Measurements from ENCODE around the gene ST3GAL3. TPM values are rescaled to one million over a fixed set of nuclear protein-coding genes. Genes with fewer than 3 reads are reported as not detected.
A peak's percentile ranks its signal among the peaks of the same experiment; 100 is the strongest.

ST3GAL3 gene
- total and polyA plus RNA-seq, 3 experiments from 2014 or later: 9.7 to 10.1 (median 9.7) TPM

DNA sequence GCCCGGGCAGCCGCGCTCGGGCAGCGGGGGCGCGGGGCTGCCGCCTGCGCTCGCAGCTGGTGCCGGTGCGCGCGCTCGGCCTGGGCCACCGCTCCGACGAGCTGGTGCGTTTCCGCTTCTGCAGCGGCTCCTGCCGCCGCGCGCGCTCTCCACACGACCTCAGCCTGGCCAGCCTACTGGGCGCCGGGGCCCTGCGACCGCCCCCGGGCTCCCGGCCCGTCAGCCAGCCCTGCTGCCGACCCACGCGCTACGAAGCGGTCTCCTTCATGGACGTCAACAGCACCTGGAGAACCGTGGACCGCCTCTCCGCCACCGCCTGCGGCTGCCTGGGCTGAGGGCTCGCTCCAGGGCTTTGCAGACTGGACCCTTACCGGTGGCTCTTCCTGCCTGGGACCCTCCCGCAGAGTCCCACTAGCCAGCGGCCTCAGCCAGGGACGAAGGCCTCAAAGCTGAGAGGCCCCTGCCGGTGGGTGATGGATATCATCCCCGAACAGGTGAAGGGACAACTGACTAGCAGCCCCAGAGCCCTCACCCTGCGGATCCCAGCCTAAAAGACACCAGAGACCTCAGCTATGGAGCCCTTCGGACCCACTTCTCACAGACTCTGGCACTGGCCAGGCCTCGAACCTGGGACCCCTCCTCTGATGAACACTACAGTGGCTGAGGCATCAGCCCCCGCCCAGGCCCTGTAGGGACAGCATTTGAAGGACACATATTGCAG lies 229.3 kb downstream of the ST3GAL3 start:
- Mint-ChIP-seq H3K36me3 (peaks cover 0 to 2% (median 2%) of the 10 kb centered on the region in 3 donors), H3K27ac (peak overlapping the region in 1 of 8 donors; percentile 29), H3K4me3 (peak overlapping the region in 2 of 7 donors; percentile 8 to 57), H3K9me3 (no peaks in the 10 kb centered on the region), H3K27me3 (peaks cover 25 to 29% of the 10 kb centered on the region in 2 donors), H3K4me1 (peaks cover 6 to 21% (median 13%) of the 10 kb centered on the region in 3 donors)
- no peak for DNase-seq
- Histone ChIP-seq H3K4me3 (ENCODE audit: low read length) (no peak overlapping the region), H3K36me3 (ENCODE audit: insufficient read depth, low read length) (no peaks in the 10 kb centered on the region), H3K4me1 (ENCODE audit: insufficient read depth, low read length) (no peaks in the 10 kb centered on the region), H3K9me3 (ENCODE audit: low read length) (no peaks in the 10 kb centered on the region), H3K27ac (ENCODE audit: low read depth, low read length) (no peak overlapping the region), H3K27me3 (ENCODE audit: insufficient read depth, low read length, poor library complexity, severe bottlenecking) (peaks cover 21% of the 10 kb centered on the region)
- ChIA-PET CTCF (interaction anchor here (3.3 to 4.4 kb wide), 2 partner anchors 10 to 171 kb away, joined by 45 to 46 read pairs; partner anchors contain the start of gene IPO13), POLR2A (no interaction called here)

DNA sequence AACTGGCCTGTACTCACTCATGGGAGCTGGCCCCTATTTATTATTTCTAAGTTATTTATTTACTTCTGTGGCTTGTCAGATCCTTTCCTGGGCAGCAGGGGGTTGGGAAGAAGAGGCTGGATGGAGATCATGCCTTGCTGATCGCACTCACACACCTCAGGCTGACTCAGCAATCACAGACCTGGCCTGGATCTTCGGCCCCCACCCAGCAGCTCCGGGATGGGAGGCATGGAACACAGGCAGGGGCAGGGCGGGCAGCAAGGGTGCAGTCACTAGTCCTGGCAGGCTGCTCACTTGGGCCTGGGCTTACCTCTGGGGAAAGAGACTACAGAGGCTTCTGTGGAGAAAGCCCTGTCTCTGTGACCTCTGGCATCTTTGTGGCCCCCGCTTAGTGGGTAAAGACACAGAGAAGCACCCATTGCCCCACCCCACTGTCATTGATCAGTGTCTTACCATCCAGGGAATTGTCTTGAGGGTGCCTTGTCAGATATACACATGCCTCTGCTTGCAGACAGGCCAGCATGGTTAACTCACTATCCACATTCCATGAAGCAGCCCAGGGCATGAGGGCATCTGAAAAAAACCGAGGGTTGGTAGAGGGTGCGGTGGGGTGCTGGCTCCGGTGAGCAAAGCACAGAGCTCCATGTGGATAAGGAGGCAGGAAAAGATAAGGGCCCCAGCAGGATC lies 230.0 kb downstream of the ST3GAL3 start:
- Histone ChIP-seq H3K36me3 (ENCODE audit: insufficient read depth, low read length) (no peaks in the 10 kb centered on the region), H3K4me3 (ENCODE audit: low read length) (no peak overlapping the region), H3K4me1 (ENCODE audit: insufficient read depth, low read length) (no peaks in the 10 kb centered on the region), H3K27me3 (ENCODE audit: insufficient read depth, low read length, poor library complexity, severe bottlenecking) (peaks cover 21% of the 10 kb centered on the region), H3K27ac (ENCODE audit: low read depth, low read length) (no peak overlapping the region), H3K9me3 (ENCODE audit: low read length) (no peaks in the 10 kb centered on the region)
- Mint-ChIP-seq H3K27ac (peak overlapping the region in 1 of 8 donors; percentile 29), H3K4me1 (peaks cover 6 to 21% (median 13%) of the 10 kb centered on the region in 3 donors), H3K27me3 (peaks cover 25 to 29% of the 10 kb centered on the region in 2 donors), H3K9me3 (no peaks in the 10 kb centered on the region), H3K36me3 (peaks cover 0 to 5% (median 2%) of the 10 kb centered on the region in 3 donors), H3K4me3 (peak overlapping the region in 1 of 7 donors; percentile 24)
- DNase-seq: no peak
- ChIA-PET CTCF (no interaction called here), POLR2A (no interaction called here)

DNA sequence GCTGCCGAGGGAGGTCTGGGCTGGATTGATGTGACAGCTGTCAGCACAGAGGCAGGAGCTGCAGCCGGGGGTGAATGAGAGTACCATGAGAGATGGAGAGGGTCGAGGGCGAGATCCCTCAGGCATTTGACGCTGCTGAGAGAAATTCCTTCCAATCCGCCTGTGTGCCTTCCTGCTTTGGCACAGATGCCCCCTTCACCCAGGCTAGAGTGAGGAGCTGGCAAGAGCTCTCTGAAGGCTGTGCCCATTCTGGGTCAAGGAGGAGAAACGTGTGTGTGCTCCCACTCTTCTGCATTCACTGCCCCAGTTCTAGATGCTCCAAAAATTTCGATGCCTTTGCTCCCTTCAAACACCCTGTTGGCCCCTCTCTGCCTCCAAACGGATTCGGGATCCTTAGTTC lies 231.0 kb downstream of the ST3GAL3 start:
- H3K4me1 Mint-ChIP-seq: peaks cover 6 to 26% (median 15%) of the 10 kb centered on the region in 3 donors
- Histone ChIP-seq H3K4me1 (ENCODE audit: insufficient read depth, low read length) (no peaks in the 10 kb centered on the region), H3K4me3 (ENCODE audit: low read length) (no peak overlapping the region), H3K27me3 (ENCODE audit: insufficient read depth, low read length, poor library complexity, severe bottlenecking) (peaks cover 18% of the 10 kb centered on the region), H3K36me3 (ENCODE audit: insufficient read depth, low read length) (no peaks in the 10 kb centered on the region), H3K27ac (ENCODE audit: low read depth, low read length) (no peak overlapping the region), H3K9me3 (ENCODE audit: low read length) (no peaks in the 10 kb centered on the region)
- no peak overlapping the region for H3K27ac Mint-ChIP-seq
- ChIA-PET POLR2A (no interaction called here), CTCF (no interaction called here)
- DNase-seq: no peak
- H3K4me3 Mint-ChIP-seq: peak overlapping the region in 1 of 7 donors; percentile 24
- H3K9me3 Mint-ChIP-seq: no peaks in the 10 kb centered on the region
- H3K27me3 Mint-ChIP-seq: peaks cover 20 to 21% of the 10 kb centered on the region in 2 donors
- peaks cover 0 to 8% (median 2%) of the 10 kb centered on the region in 3 donors for H3K36me3 Mint-ChIP-seq

DNA sequence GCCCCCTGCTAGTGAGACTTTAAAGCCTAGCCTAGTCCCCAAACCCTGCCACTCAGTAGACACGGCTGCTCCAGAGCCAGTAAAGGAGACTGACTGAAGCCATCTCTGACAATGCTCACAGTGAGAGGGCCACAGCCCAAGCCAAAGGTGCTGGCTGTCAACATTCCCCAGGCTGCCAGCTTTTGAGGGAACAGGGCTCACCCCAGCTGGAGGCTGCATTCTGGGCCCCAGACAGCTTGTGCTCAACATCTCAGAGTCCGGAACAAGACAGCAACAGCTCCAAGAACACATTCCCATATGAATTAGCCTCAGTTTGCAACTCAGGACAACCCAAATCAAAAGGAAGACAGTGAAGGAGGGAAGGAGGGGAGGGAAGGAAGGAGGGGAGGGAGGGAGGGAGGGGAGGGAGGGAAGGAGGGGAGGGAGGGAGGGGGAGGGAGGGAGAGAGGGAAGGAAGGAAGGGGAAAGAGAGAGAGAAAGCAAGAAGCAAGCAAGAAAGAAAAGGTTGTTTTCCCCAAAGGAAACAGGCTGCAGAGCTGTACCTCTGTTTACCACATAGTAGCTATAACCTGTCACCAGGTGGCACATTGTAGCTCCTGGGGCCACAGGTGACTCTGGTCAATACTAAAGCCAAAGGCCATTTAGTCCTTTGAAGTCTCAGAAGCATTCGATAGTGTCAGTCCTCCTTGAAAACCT lies 231.7 kb downstream of the ST3GAL3 start:
- H3K9me3 Mint-ChIP-seq: no peaks in the 10 kb centered on the region
- ChIA-PET POLR2A (no interaction called here), CTCF (no interaction called here)
- no peak overlapping the region for H3K4me3 Mint-ChIP-seq
- peaks cover 0 to 8% (median 2%) of the 10 kb centered on the region in 3 donors for H3K36me3 Mint-ChIP-seq
- Histone ChIP-seq H3K4me1 (ENCODE audit: insufficient read depth, low read length) (no peaks in the 10 kb centered on the region), H3K27me3 (ENCODE audit: insufficient read depth, low read length, poor library complexity, severe bottlenecking) (peaks cover 14% of the 10 kb centered on the region), H3K9me3 (ENCODE audit: low read length) (no peaks in the 10 kb centered on the region), H3K36me3 (ENCODE audit: insufficient read depth, low read length) (no peaks in the 10 kb centered on the region), H3K27ac (ENCODE audit: low read depth, low read length) (no peak overlapping the region), H3K4me3 (ENCODE audit: low read length) (no peak overlapping the region)
- H3K4me1 Mint-ChIP-seq: peaks cover 3 to 25% (median 12%) of the 10 kb centered on the region in 3 donors
- no peak for DNase-seq
- H3K27me3 Mint-ChIP-seq: peaks cover 17 to 19% of the 10 kb centered on the region in 2 donors
- H3K27ac Mint-ChIP-seq: no peak overlapping the region

DNA sequence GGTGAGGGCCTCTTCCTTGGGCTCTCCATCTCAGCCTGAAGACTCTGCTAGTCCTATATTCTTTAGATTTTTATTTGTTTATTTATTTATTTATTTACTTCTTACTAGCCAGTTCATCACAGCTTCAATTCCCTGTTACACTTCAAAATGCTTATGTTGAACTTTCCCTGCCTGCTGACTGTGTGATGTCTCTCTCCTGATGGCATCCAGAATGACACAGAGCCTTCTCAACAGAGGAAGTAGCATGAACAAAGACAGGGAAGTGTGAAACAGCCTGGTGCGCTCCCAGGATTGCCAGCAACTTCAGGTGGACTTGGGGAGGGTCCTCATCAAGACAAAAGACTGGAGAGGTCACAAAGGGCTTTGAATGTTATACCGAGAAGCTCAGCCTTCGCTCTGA lies 235.1 kb downstream of the ST3GAL3 start:
- peaks cover 0 to 6% of the 10 kb centered on the region in 2 donors for H3K27me3 Mint-ChIP-seq

DNA sequence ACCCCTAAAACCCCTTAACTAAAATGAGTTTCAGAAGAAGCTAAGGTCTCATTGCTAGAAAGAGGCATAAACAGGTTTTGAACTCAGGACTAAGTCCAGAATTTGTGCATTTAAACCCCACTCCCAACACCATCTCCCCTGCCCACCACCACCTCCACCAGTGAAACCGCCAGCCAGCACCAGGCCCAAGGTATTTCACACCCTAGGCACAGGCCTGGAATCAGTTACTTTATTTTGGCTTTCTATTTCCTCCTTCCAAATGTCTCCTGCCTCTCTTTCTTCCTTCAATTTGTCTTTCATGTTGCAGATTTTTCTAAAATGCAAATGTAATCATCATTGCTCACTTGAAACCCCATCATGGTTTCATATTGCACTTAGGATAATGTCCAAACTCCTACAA lies 237.5 kb downstream of the ST3GAL3 start:
- Mint-ChIP-seq H3K36me3 (peaks cover 0 to 14% (median under 1%) of the 10 kb centered on the region in 3 donors), H3K4me1 (peaks cover 33 to 53% (median 35%) of the 10 kb centered on the region in 3 donors), H3K4me3 (peak overlapping the region in 5 of 7 donors; percentile 39 to 94 (median 65)), H3K27ac (peak overlapping the region in 5 of 8 donors; percentile 58 to 85 (median 79)), H3K27me3 (no peaks in the 10 kb centered on the region), H3K9me3 (no peaks in the 10 kb centered on the region)
- CTCF ChIA-PET: interaction anchor here (0.9 to 5.3 kb wide), 2 partner anchors 11 to 1262 kb away, joined by 3 to 46 read pairs; partner anchors contain the start of gene ARTN
- Histone ChIP-seq H3K27ac (ENCODE audit: low read depth, low read length) (no peak overlapping the region), H3K9me3 (ENCODE audit: low read length) (no peaks in the 10 kb centered on the region), H3K4me1 (ENCODE audit: insufficient read depth, low read length) (peaks cover 26% of the 10 kb centered on the region), H3K36me3 (ENCODE audit: insufficient read depth, low read length) (no peaks in the 10 kb centered on the region), H3K4me3 (ENCODE audit: low read length) (no peak overlapping the region), H3K27me3 (ENCODE audit: insufficient read depth, low read length, poor library complexity, severe bottlenecking) (no peaks in the 10 kb centered on the region)
- POLR2A ChIA-PET: interaction anchor here (0.6 kb wide), 1 partner anchor 54 kb away, joined by 3 read pairs; no protein-coding TSS in a partner anchor
- DNase-seq: no peak

More for the DNA sequence above, 235.1 kb downstream of the ST3GAL3 start:
- H3K9me3 Mint-ChIP-seq: no peaks in the 10 kb centered on the region
- peak overlapping the region in 2 of 8 donors; percentile 15 to 21 for H3K27ac Mint-ChIP-seq
- peak overlapping the region in 1 of 7 donors; percentile 59 for H3K4me3 Mint-ChIP-seq
- ChIA-PET CTCF (interaction anchor here (1.5 kb wide), 1 partner anchor 8 kb away, joined by 9 read pairs; the partner anchor contains the start of gene ARTN), POLR2A (no interaction called here)
- H3K9me3 ChIP-seq (ENCODE audit: low read length): no peaks in the 10 kb centered on the region
- no peak overlapping the region for H3K4me3 ChIP-seq (ENCODE audit: low read length)
- H3K4me1 Mint-ChIP-seq: peaks cover 20 to 37% (median 25%) of the 10 kb centered on the region in 3 donors
- H3K36me3 Mint-ChIP-seq: peaks cover 0 to 13% (median 2%) of the 10 kb centered on the region in 3 donors
- H3K36me3 ChIP-seq (ENCODE audit: insufficient read depth, low read length): no peaks in the 10 kb centered on the region
- no peaks in the 10 kb centered on the region for H3K27me3 ChIP-seq (ENCODE audit: insufficient read depth, low read length, poor library complexity, severe bottlenecking)
- no peak for DNase-seq
- H3K4me1 ChIP-seq (ENCODE audit: insufficient read depth, low read length): peaks cover 12% of the 10 kb centered on the region
- H3K27ac ChIP-seq (ENCODE audit: low read depth, low read length): no peak overlapping the region

DNA sequence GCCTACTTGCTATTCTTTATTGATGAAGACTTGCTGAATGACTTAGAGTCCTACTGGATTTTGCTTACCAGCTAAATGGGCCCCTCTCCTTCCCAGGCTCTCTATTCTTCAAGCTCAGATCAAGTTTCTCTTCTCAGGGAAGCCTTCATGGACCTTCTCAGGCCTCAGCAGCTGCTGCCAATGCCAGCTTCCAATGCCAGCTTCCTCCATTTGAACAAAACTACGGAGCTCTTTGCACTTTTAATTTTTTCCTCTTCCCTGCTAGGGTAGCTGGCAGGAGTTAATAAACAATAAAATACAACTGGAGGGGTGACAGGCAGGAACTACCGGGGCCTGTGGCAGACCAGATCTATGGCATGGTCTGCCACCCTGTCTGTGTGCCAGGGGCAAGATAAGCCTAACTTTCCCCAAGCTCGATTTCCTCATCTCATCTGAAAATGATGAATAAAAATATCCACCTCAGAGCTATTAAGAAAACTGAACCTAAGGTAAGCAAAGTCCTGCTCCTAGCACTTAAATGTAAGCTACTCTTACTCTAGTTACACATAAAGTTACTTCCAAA lies 238.4 kb downstream of the ST3GAL3 start:
- H3K4me1 Mint-ChIP-seq: peaks cover 41 to 60% (median 41%) of the 10 kb centered on the region in 3 donors
- H3K36me3 Mint-ChIP-seq: peaks cover 0 to 21% (median 3%) of the 10 kb centered on the region in 3 donors
- Histone ChIP-seq H3K9me3 (ENCODE audit: low read length) (no peaks in the 10 kb centered on the region), H3K27me3 (ENCODE audit: insufficient read depth, low read length, poor library complexity, severe bottlenecking) (no peaks in the 10 kb centered on the region), H3K4me1 (ENCODE audit: insufficient read depth, low read length) (peaks cover 26% of the 10 kb centered on the region), H3K4me3 (ENCODE audit: low read length) (peak overlapping the region; percentile 83), H3K36me3 (ENCODE audit: insufficient read depth, low read length) (no peaks in the 10 kb centered on the region), H3K27ac (ENCODE audit: low read depth, low read length) (peak overlapping the region; percentile 95)
- ChIA-PET POLR2A (interaction anchor here (2.5 kb wide), 1 partner anchor 30 kb away, joined by 9 read pairs; the partner anchor contains the start of gene ATP6V0B), CTCF (interaction anchor here (0.9 to 5.3 kb wide), 8 partner anchors 12 to 1263 kb away, joined by 3 to 46 read pairs (median 4); partner anchors contain the start of genes ARTN and ATP6V0B)
- peak overlapping the region; percentile 83 to 94 (median 90) for H3K4me3 Mint-ChIP-seq
- H3K27me3 Mint-ChIP-seq: no peaks in the 10 kb centered on the region
- H3K9me3 Mint-ChIP-seq: no peaks in the 10 kb centered on the region
- DNase-seq: no peak
- peak overlapping the region; percentile 67 to 99 (median 94) for H3K27ac Mint-ChIP-seq
